Upper lobe of left lung (tissue), 6 donors: ENCODE results near the gene POLR3E. TPM values are rescaled to one million over a fixed set of nuclear protein-coding genes. Genes with fewer than 3 reads are reported as not detected.

Source experiments
- ATAC-seq, 2 donors: fragments of 200-7000 bp; cut with Tn5 transposase; one replicate each; pipeline ENCODE4 v1.9.1; 2022; ENCODE audit warnings: mild to moderate bottlenecking in 2 of 2, moderate library complexity in 2 of 2; ENCODE audit not compliant: low FRiP score in 2 of 2
- DNase-seq, 2 donors: peaks; one replicate each; pipeline ENCODE4 v3.0.0-alpha.2; 2019 to 2020
- H3K27ac ChIP-seq, 4 donors: fragments of 200-600 bp; sonication (generic); one replicate each; pipeline ENCODE4 v1.5.1; 2016 to 2019
- H3K27me3 ChIP-seq, 4 donors: fragments of 200-600 bp; sonication (generic); one replicate each; pipeline ENCODE4 v1.5.1; 2017 to 2019
- H3K36me3 ChIP-seq, 4 donors: fragments of 200-600 bp; sonication (generic); one replicate each; pipeline ENCODE4 v1.5.1; 2016 to 2019
- H3K4me1 ChIP-seq, 4 donors: fragments of 200-600 bp; sonication (generic); one replicate each; pipeline ENCODE4 v1.5.1; 2018 to 2019
- H3K4me3 ChIP-seq, 4 donors: fragments of 200-600 bp; sonication (generic); one replicate each; pipeline ENCODE4 v1.5.1; 2017 to 2019; ENCODE audit warnings: mild to moderate bottlenecking in 2 of 4, moderate library complexity in 1 of 4
- H3K9me3 ChIP-seq, 4 donors: fragments of 200-600 bp; sonication (generic); one replicate each; pipeline ENCODE4 v1.5.1; 2018 to 2019
- EP300 ChIP-seq, 4 donors: sonication (generic); formaldehyde crosslinking; IDR thresholded peaks; one replicate each; pipeline ENCODE4 v1.5.1; 2017; ENCODE audit warnings: antibody characterized with exemption in 4 of 4, control low read depth in 2 of 4
- POLR2A ChIP-seq, 4 donors: fragments of 450-650 bp; IDR thresholded peaks; one replicate each; pipeline ENCODE4 v1.5.1; 2016 to 2017; ENCODE audit warnings: antibody characterized with exemption in 4 of 4, mild to moderate bottlenecking in 2 of 4
- POLR2AphosphoS5 ChIP-seq, 2 donors: sonication (generic); formaldehyde crosslinking; IDR thresholded peaks; one replicate each; pipeline ENCODE4 v1.5.1; 2017; ENCODE audit warnings: antibody characterized with exemption in 2 of 2
- WGBS, 2 donors: methylation state at CpG; one replicate each; pipeline ENCODE4 v1.1.5; 2017 to 2018; 5-methylcytosine and 5-hydroxymethylcytosine counted together
- total RNA-seq, 6 donors: library from RNA; depleted of rRNA in 4 of 6; stranded (reverse); fragments of >200 nt in 4 of 6; gene quantifications; one replicate each; pipeline versions ENCODE4 v1.1.0 to v1.2.1, GENCODE V29; 2016 to 2021
- TF ChIP-seq, protein P1 (sequence below), 6 experiments: fragments of 450-650 bp in 4 of 6; fragments of 200-600 bp in 2 of 6; sonication (generic) in 2 of 6; IDR thresholded peaks; one replicate each; pipeline ENCODE4 v1.5.1; 2016 to 2019; ENCODE audit warnings: antibody characterized with exemption in 6 of 6
- donor health status: DM: no; HTN: no; CAD: no; lungs with moderate emphysema.
- donor health status: DM: no; HTN: yes; CAD: no; lungs with severe emphysema.

The POLR3E gene
- total RNA-seq, 6 donors from 2014 or later = 27.0 to 91.1 (median 47.0) TPM

DNA sequence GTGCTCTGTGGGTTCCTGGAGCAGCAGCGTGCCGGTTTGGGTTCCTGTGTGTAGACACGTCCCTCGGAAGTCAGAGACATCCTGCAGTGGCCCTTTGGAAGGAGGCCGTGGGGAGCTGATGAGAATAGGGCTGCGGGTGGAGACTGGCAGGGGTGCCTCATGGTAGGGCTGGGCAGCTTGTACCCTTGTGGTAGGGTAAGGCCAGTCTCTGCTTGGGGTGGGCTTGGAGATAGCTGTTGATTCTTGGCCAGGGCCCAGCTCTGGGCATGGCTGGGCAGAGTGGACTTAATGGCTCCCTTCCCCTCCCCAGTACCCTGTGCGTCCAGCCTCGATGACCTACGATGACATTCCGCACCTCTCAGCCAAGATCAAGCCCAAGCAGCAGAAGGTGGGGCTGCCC lies 10.6 kb downstream of the POLR3E start:
- no peaks in the 10 kb centered on the region for H3K4me1 ChIP-seq
- no peaks in the 10 kb centered on the region for H3K9me3 ChIP-seq
- H3K4me3 ChIP-seq = no peak overlapping the region
- no peak overlapping the region for H3K27ac ChIP-seq
- 90 to 93% methylated on average over 7 to 10 of the region's 10 CpGs for WGBS, 2 donors
- ATAC-seq (no peak), DNase-seq (no peak)
- peaks cover 12 to 97% (median 67%) of the 10 kb centered on the region in 4 donors for H3K36me3 ChIP-seq
- no peaks in the 10 kb centered on the region for H3K27me3 ChIP-seq
- TF ChIP-seq, protein P1, sequence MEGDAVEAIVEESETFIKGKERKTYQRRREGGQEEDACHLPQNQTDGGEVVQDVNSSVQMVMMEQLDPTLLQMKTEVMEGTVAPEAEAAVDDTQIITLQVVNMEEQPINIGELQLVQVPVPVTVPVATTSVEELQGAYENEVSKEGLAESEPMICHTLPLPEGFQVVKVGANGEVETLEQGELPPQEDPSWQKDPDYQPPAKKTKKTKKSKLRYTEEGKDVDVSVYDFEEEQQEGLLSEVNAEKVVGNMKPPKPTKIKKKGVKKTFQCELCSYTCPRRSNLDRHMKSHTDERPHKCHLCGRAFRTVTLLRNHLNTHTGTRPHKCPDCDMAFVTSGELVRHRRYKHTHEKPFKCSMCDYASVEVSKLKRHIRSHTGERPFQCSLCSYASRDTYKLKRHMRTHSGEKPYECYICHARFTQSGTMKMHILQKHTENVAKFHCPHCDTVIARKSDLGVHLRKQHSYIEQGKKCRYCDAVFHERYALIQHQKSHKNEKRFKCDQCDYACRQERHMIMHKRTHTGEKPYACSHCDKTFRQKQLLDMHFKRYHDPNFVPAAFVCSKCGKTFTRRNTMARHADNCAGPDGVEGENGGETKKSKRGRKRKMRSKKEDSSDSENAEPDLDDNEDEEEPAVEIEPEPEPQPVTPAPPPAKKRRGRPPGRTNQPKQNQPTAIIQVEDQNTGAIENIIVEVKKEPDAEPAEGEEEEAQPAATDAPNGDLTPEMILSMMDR (IDR thresholded peaks at IDR 0.05) = no peak
- TF ChIP-seq EP300 (IDR thresholded peaks at IDR 0.05) = no peak
- TF ChIP-seq POLR2A (IDR thresholded peaks at IDR 0.05) = no peak
- no peak for TF ChIP-seq POLR2AphosphoS5 (IDR thresholded peaks at IDR 0.05)

DNA sequence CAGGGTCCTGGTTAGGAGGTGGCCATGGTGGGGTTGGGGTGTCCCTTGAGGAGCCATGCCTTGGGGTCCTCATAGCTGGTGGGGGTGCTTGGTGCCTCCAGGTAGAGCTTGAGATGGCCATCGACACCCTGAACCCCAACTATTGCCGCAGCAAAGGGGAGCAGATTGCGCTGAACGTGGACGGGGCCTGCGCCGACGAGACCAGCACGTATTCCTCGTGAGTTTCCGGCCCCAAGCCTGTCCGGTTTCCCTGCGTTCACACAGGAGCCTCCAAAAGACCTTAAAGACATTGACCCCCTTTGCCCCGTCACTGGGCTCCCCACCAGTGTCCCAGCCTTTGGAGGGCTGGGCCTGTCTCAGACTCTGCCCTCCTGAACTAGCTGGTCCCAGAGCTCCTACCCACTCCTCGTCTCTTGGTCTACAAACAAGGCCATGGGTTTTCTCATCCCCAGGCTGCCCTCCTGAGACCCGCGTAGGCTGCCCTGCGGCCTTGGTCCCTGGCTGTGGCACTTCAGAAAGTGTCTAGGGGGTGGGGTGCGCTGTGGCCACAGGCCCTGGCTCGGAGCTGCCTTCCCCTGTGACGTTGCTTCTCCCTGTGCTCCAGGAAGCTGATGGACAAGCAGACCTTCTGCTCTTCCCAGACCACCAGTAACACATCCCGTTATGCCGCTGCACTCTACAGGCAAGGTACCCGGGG lies 11.8 kb downstream of the POLR3E start:
- 95 to 97% methylated on average over 19 to 24 of the region's 24 CpGs for WGBS, 2 donors
- Histone ChIP-seq H3K4me3 (no peak overlapping the region), H3K4me1 (no peaks in the 10 kb centered on the region), H3K27ac (no peak overlapping the region), H3K36me3 (peaks cover 16 to 100% (median 72%) of the 10 kb centered on the region in 4 donors), H3K27me3 (no peaks in the 10 kb centered on the region), H3K9me3 (no peaks in the 10 kb centered on the region)
- ATAC-seq (no peak), DNase-seq (no peak)
- TF ChIP-seq, protein P1 (IDR thresholded peaks at IDR 0.05) = no peak
- TF ChIP-seq EP300 (IDR thresholded peaks at IDR 0.05) (no peak), POLR2AphosphoS5 (IDR thresholded peaks at IDR 0.05) (no peak), POLR2A (IDR thresholded peaks at IDR 0.05) (no peak)

DNA sequence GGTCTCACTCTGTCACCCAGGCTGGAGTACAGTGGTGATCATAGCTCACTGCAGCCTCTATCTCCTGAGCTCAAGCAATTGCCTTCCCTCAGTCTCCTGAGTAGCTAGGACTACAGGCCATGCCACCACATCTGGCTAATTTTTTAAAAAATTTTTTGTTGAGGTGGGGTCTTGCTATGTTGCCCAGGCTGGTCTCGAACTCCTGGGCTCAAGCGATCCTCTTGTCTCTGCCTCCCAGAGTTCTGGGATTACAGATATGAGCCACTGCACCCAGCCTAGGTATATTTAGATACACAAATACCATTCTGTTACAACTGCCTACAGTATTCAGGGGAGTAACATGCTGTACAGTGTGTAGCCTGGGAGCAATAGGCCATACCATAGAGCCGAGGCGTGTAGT lies 14.3 kb downstream of the POLR3E start:
- Histone ChIP-seq H3K4me1 (no peaks in the 10 kb centered on the region), H3K9me3 (no peaks in the 10 kb centered on the region), H3K27me3 (no peaks in the 10 kb centered on the region), H3K4me3 (no peak overlapping the region), H3K27ac (no peak overlapping the region), H3K36me3 (peaks cover 19 to 100% (median 79%) of the 10 kb centered on the region in 4 donors)
- DNase-seq (no peak), ATAC-seq (no peak)
- TF ChIP-seq EP300 (IDR thresholded peaks at IDR 0.05) (no peak), POLR2A (IDR thresholded peaks at IDR 0.05) (no peak), POLR2AphosphoS5 (IDR thresholded peaks at IDR 0.05) (no peak)
- TF ChIP-seq, protein P1 (IDR thresholded peaks at IDR 0.05) = no peak
- WGBS, 2 donors = 88 to 90% methylated on average over 4 of the region's 4 CpGs

DNA sequence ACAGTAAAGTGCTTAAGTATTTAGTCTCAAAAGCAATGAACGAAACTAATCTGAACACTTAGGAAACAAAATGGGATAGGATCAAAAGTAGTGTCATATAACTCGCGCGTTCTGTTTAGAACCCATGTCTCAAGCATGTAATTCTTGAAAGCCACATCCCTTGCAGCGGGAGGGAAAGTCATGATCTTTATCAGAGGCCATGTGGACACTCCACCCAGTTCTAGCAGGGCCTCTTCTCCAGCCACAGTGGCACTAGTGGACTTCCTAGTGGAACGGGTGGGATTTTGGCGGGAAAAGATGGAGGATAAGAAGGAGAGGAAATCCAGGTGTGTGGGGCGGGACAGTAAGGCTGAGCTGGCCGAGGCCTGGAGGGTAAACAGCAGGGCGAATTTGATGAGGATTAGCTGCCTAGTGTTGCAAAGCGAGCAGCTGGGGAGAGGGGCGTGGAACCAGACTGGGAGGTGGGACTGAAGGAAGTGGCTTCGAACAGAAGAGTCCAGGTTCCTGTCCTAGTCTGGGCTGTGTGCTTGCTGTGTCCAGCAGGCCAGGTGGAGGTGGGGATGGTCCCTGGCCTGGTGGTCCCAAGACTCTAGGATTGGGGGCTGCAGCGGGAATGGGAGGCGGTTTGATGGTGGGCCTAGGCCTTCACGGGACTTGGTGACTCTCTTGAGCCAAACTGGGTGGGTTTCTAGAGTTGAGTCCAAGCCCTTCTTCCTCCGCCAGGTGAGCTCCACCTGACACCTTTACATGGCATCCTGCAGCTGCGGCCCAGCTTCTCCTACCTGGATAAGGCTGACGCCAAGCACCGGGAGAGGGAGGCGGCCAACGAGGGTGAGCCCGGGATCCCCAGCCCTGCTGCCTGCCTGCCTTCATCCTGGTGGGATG lies 15.9 kb downstream of the POLR3E start:
- DNase-seq (no peak), ATAC-seq (no peak)
- no peak for TF ChIP-seq POLR2AphosphoS5 (IDR thresholded peaks at IDR 0.05)
- TF ChIP-seq, protein P1 (IDR thresholded peaks at IDR 0.05) = no peak
- TF ChIP-seq EP300 (IDR thresholded peaks at IDR 0.05) = no peak
- no peak for TF ChIP-seq POLR2A (IDR thresholded peaks at IDR 0.05)
- Histone ChIP-seq H3K36me3 (peaks cover 24 to 100% (median 81%) of the 10 kb centered on the region in 4 donors), H3K27me3 (no peaks in the 10 kb centered on the region), H3K4me3 (no peak overlapping the region), H3K4me1 (no peaks in the 10 kb centered on the region), H3K27ac (no peak overlapping the region), H3K9me3 (no peaks in the 10 kb centered on the region)
- WGBS, 2 donors = 90 to 92% methylated on average over 13 to 22 of the region's 23 CpGs
